Esophagus squamous epithelium (tissue), 5 donors: ENCODE results near the gene CD2. TPM values are rescaled to one million over a fixed set of nuclear protein-coding genes. Genes with fewer than 3 reads are reported as not detected.

Source experiments
- DNase-seq: peaks from one replicate; lab custom pipeline; 2025; lab: John Stamatoyannopoulos, UW
- H3K27ac ChIP-seq, 4 donors: fragments of 200-600 bp; sonication (generic); one replicate each; pipeline ENCODE4 v1.5.1; 2016 to 2019; ENCODE audit warnings: mild to moderate bottlenecking in 1 of 4
- H3K27me3 ChIP-seq, 4 donors: fragments of 200-600 bp; sonication (generic); 1 replicate in 3 of 4; 2 replicates in 1 of 4; pipeline versions ENCODE4 v1.5.1 to v1.6.0; 2017 to 2021; ENCODE audit warnings: antibody characterized with exemption in 1 of 4
- H3K36me3 ChIP-seq, 3 donors: fragments of 200-600 bp; sonication (generic); one replicate each; pipeline ENCODE4 v1.5.1; 2016 to 2019
- H3K4me1 ChIP-seq, 3 donors: fragments of 200-600 bp; sonication (generic); one replicate each; pipeline ENCODE4 v1.5.1; 2017 to 2019
- H3K4me3 ChIP-seq, 4 donors: fragments of 200-600 bp; sonication (generic); 1 replicate in 3 of 4; 2 replicates in 1 of 4; pipeline ENCODE4 v1.5.1; 2016 to 2019; ENCODE audit warnings: mild to moderate bottlenecking in 2 of 4, moderate library complexity in 1 of 4
- H3K9me3 ChIP-seq, 3 donors: fragments of 200-600 bp; sonication (generic); one replicate each; pipeline ENCODE4 v1.5.1; 2016 to 2019
- POLR2A ChIP-seq, 4 donors: fragments of 450-650 bp; IDR thresholded peaks; one replicate each; pipeline ENCODE4 v1.6.1; 2017; ENCODE audit warnings: antibody characterized with exemption in 4 of 4, mild to moderate bottlenecking in 4 of 4, moderate library complexity in 3 of 4
- WGBS, 2 donors: methylation state at CpG; one replicate each; pipeline ENCODE4 v1.1.5; 2018; 5-methylcytosine and 5-hydroxymethylcytosine counted together
- intact Hi-C: fragments of 100-400 bp; cut with DNase I; formaldehyde crosslinking; loops from one replicate; pipeline ENCODE4 v1.15.0; 2022
- total RNA-seq, 4 donors: library from RNA; depleted of rRNA; stranded (reverse); fragments of >200 nt; gene quantifications; one replicate each; pipeline ENCODE4 v1.1.0, GENCODE V29; 2016
- TF ChIP-seq, protein P1 (sequence below), 6 experiments: fragments of 450-650 bp in 4 of 6; fragments of 200-600 bp in 2 of 6; sonication (generic) in 2 of 6; IDR thresholded peaks; one replicate each; pipeline ENCODE4 v1.5.1; 2016 to 2019; ENCODE audit warnings: antibody characterized with exemption in 6 of 6, mild to moderate bottlenecking in 4 of 6, moderate library complexity in 4 of 6
- donor health status: DM: yes; HTN: yes; CAD: no.

Gene CD2
- total RNA-seq, 4 donors from 2014 or later: 2.1 to 14.7 (median 5.1) TPM

DNA sequence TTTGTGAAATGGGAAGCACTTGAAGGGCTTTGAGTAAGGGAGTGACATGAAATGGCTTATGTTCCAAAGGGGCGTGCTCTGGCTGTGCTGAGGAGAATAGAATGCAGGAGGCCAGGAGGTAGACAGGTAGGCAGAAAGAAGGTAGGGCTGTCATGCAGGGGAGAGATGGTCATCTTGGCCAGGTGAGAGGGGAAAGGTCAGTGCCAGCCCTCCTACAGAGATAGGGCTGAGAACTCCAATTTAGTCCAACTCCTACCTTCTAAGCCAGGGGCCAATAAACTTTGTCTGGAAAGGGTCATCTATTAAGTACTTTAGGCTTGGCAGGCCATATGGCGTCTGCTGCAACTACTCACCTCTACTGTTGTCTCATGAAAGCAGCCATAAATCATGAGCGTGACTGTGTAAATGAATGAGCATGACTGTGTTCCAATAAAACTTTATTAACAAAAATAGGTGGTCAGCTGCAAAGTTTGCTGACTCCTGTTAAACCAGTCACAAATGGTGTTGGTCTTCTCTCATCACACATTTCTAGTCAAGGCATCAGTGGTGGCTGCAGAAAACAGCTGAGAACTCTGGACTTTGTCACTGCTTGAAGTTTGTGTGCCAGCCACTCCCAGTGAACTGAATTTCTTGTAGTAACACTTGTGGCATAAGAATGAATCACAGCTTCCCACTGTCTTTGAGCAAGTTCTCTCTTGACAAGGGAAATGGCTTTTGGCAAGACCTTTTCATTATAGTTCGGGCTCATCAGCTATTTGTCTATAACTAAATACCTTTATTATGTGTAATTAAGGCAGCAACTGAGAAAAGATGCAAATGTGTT lies 32.0 kb upstream of the CD2 start:
- H3K36me3 ChIP-seq: no peaks in the 10 kb centered on the region
- H3K4me1 ChIP-seq: peaks cover 19 to 51% (median 30%) of the 10 kb centered on the region in 3 donors
- no peaks in the 10 kb centered on the region for H3K27me3 ChIP-seq
- intact Hi-C loops: loop anchor here (10.0 kb wide), 1 partner anchor 147 kb away; the partner anchor contains the start of gene CD58
- no peaks in the 10 kb centered on the region for H3K9me3 ChIP-seq
- TF ChIP-seq, protein P1, sequence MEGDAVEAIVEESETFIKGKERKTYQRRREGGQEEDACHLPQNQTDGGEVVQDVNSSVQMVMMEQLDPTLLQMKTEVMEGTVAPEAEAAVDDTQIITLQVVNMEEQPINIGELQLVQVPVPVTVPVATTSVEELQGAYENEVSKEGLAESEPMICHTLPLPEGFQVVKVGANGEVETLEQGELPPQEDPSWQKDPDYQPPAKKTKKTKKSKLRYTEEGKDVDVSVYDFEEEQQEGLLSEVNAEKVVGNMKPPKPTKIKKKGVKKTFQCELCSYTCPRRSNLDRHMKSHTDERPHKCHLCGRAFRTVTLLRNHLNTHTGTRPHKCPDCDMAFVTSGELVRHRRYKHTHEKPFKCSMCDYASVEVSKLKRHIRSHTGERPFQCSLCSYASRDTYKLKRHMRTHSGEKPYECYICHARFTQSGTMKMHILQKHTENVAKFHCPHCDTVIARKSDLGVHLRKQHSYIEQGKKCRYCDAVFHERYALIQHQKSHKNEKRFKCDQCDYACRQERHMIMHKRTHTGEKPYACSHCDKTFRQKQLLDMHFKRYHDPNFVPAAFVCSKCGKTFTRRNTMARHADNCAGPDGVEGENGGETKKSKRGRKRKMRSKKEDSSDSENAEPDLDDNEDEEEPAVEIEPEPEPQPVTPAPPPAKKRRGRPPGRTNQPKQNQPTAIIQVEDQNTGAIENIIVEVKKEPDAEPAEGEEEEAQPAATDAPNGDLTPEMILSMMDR (IDR thresholded peaks at IDR 0.05): no peak
- H3K4me3 ChIP-seq: no peak overlapping the region
- 48 to 51% methylated on average over 4 of the region's 4 CpGs for WGBS, 2 donors
- no peak for DNase-seq
- peak overlapping the region; percentile 74 to 90 (median 82) for H3K27ac ChIP-seq

DNA sequence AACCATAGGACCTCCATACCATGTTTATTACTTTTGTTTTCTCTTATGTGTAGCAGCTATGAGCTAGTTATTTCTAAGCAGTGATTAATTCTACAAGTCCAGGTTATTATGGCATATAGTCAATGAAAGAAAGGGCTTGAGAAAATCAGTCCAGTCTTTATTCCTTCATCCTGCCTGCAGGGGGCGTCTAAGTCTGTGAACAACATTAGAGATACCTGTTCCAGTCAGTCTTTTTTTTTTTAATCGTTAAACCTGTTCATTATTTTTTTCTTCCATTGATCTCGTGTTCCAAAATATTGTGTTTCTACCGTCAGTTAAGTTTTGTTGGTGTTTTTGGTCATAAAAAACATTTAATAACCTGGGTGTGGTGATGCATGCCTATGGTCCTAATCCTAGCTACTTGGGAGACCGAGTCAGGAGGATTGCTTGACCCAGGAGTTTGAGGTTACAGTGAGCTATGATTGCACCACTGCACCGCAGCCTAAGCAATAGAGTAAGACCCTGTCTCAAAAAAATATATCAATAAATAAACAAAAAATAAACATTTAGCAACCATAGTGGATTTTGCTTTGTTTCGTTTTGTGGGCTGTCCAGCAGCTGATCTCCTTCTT lies 29.4 kb upstream of the CD2 start:
- Histone ChIP-seq H3K27ac (no peak overlapping the region), H3K4me3 (no peak overlapping the region), H3K4me1 (peaks cover 18 to 50% (median 27%) of the 10 kb centered on the region in 3 donors), H3K9me3 (no peaks in the 10 kb centered on the region), H3K27me3 (no peaks in the 10 kb centered on the region), H3K36me3 (no peaks in the 10 kb centered on the region)
- intact Hi-C loops: loop anchor here (10.0 kb wide), 1 partner anchor 150 kb away; the partner anchor contains the start of gene CD58
- DNase-seq: peak; percentile 11
- TF ChIP-seq, protein P1 (IDR thresholded peaks at IDR 0.05): peak; percentile 28 to 77 (median 70)
- no peak for TF ChIP-seq POLR2A (IDR thresholded peaks at IDR 0.05)
- 43% methylated on average over 7 of the region's 7 CpGs for WGBS, 2 donors

GRCh38 chr1:116725798-116726197 lies 28.4 kb upstream of the CD2 start:
- intact Hi-C loops: loop anchor here (10.0 kb wide), 1 partner anchor 151 kb away; the partner anchor contains the start of gene CD58
- H3K9me3 ChIP-seq: no peaks in the 10 kb centered on the region
- DNase-seq: no peak
- 73 to 91% methylated on average over 2 of the region's 3 CpGs for whole genome bisulfite sequencing, 2 donors
- no peaks in the 10 kb centered on the region for H3K36me3 ChIP-seq
- H3K4me1 ChIP-seq: peaks cover 8 to 40% (median 21%) of the 10 kb centered on the region in 3 donors
- H3K27me3 ChIP-seq: no peaks in the 10 kb centered on the region
- no peak for TF ChIP-seq POLR2A (IDR thresholded peaks at IDR 0.05)
- TF ChIP-seq, protein P1 (IDR thresholded peaks at IDR 0.05): no peak
- H3K27ac ChIP-seq: no peak overlapping the region
- H3K4me3 ChIP-seq: no peak overlapping the region

GRCh38 chr1:116726872-116727820 lies 27.1 kb upstream of the CD2 start:
- H3K9me3 ChIP-seq: no peaks in the 10 kb centered on the region
- no peak for DNase-seq
- H3K27ac ChIP-seq: no peak overlapping the region
- H3K36me3 ChIP-seq: no peaks in the 10 kb centered on the region
- no peak overlapping the region for H3K4me3 ChIP-seq
- WGBS, 2 donors: 71 to 88% methylated on average over 5 of the region's 5 CpGs
- no peaks in the 10 kb centered on the region for H3K27me3 ChIP-seq
- TF ChIP-seq POLR2A (IDR thresholded peaks at IDR 0.05): no peak
- H3K4me1 ChIP-seq: peaks cover 1 to 27% (median 8%) of the 10 kb centered on the region in 3 donors
- intact Hi-C loops: loop anchor here (10.0 kb wide), 1 partner anchor 152 kb away; the partner anchor contains the start of gene CD58

DNA sequence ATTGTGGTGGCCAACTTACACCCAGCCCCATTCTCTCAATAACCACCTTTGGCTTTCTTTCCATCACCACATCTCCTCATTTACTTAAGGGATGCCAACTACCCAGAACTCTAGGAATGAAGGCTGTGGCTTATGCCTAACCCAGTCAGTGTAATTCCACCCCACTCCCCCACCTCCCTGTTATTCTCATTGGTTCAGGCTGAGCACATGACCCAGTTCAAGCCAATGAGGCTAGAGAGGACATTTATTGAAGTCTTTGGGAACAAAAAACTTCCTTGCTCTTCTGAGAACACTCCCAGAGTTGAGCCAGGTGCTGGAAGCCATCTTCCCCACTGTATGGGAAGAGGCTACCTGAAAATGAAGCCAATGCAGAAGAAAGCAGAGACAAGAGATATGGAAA lies 22.8 kb upstream of the CD2 start:
- no peak for DNase-seq
- no peak overlapping the region for H3K27ac ChIP-seq
- H3K4me1 ChIP-seq: peaks cover 0 to 8% (median 0%) of the 10 kb centered on the region in 3 donors
- H3K9me3 ChIP-seq: no peaks in the 10 kb centered on the region
- TF ChIP-seq, protein P1 (IDR thresholded peaks at IDR 0.05): no peak
- TF ChIP-seq POLR2A (IDR thresholded peaks at IDR 0.05): no peak
- no peaks in the 10 kb centered on the region for H3K27me3 ChIP-seq
- intact Hi-C loops: no loop called here
- no peak overlapping the region for H3K4me3 ChIP-seq
- H3K36me3 ChIP-seq: no peaks in the 10 kb centered on the region
